Suprapubic skin (tissue), 4 donors: ENCODE data around the gene PXMP2. TPM values are rescaled to one million over a fixed set of nuclear protein-coding genes. Genes with fewer than 3 reads are reported as not detected.

Experiments
- DNase-seq, 2 donors: peaks; one replicate each; pipeline ENCODE4 v3.0.0-alpha.2; 2019; ENCODE audit warnings: low spot score in 2 of 2
- H3K27ac ChIP-seq: fragments of 200-600 bp; sonication (generic); one replicate; pipeline ENCODE4 v1.5.1; 2019
- H3K27me3 ChIP-seq: fragments of 200-600 bp; sonication (generic); one replicate; pipeline ENCODE4 v1.5.1; 2019
- H3K36me3 ChIP-seq: fragments of 200-600 bp; sonication (generic); one replicate; pipeline ENCODE4 v1.5.1; 2019
- H3K4me1 ChIP-seq: fragments of 200-600 bp; sonication (generic); one replicate; pipeline ENCODE4 v1.5.1; 2019
- H3K4me3 ChIP-seq: fragments of 200-600 bp; sonication (generic); one replicate; pipeline ENCODE4 v1.5.1; 2019; ENCODE audit warnings: mild to moderate bottlenecking
- H3K9me3 ChIP-seq: fragments of 200-600 bp; sonication (generic); one replicate; pipeline ENCODE4 v1.5.1; 2019
- CTCF ChIP-seq, 2 donors: fragments of 200-600 bp in 1 of 2; fragments of 450-650 bp in 1 of 2; sonication (generic) in 1 of 2; IDR thresholded peaks; one replicate each; pipeline ENCODE4 v1.5.1; 2016 to 2019; ENCODE audit warnings: antibody characterized with exemption in 2 of 2, mild to moderate bottlenecking in 1 of 2, moderate library complexity in 1 of 2
- EP300 ChIP-seq: sonication (generic); formaldehyde crosslinking; IDR thresholded peaks from one replicate; pipeline ENCODE4 v1.6.1; 2017; ENCODE audit warnings: antibody characterized with exemption
- POLR2A ChIP-seq, 2 donors: fragments of 450-650 bp; IDR thresholded peaks; one replicate each; pipeline ENCODE4 v1.6.1; 2017; ENCODE audit warnings: antibody characterized with exemption in 2 of 2, mild to moderate bottlenecking in 2 of 2, moderate library complexity in 2 of 2
- POLR2AphosphoS5 ChIP-seq, 3 donors: sonication (generic); formaldehyde crosslinking; IDR thresholded peaks; one replicate each; pipeline ENCODE4 v1.6.1; 2017; ENCODE audit warnings: antibody characterized with exemption in 3 of 3
- WGBS: methylation state at CpG from one replicate; pipeline ENCODE4 v1.1.5; 2018; 5-methylcytosine and 5-hydroxymethylcytosine counted together
- total RNA-seq, 4 donors: library from RNA; depleted of rRNA; stranded (reverse); fragments of >200 nt; gene quantifications; one replicate each; pipeline ENCODE4 v1.1.0, GENCODE V29; 2016

Gene PXMP2
- total RNA-seq, 4 donors from 2014 or later: 10.0 to 30.0 (median 22.4) TPM

- Histone ChIP-seq H3K9me3 (no peaks in the 10 kb centered on the region), H3K4me3 (no peak overlapping the region), H3K4me1 (no peaks in the 10 kb centered on the region), H3K27me3 (no peaks in the 10 kb centered on the region), H3K36me3 (peaks cover 93% of the 10 kb centered on the region), H3K27ac (no peak overlapping the region)
- DNase-seq: no peak
- WGBS: 95% methylated on average over 9 of the region's 12 CpGs
- no peak for TF ChIP-seq POLR2A (IDR thresholded peaks at IDR 0.05)
- no peak for TF ChIP-seq EP300
- TF ChIP-seq CTCF (IDR thresholded peaks at IDR 0.05): no peak
- no peak for TF ChIP-seq POLR2AphosphoS5 (IDR thresholded peaks at IDR 0.05)
These were observed 30.2 kb upstream of the PXMP2 start for GRCh38 chr12:132657004-132657727.

- TF ChIP-seq CTCF (IDR thresholded peaks at IDR 0.05) (no peak), POLR2A (IDR thresholded peaks at IDR 0.05) (no peak), EP300 (no peak), POLR2AphosphoS5 (IDR thresholded peaks at IDR 0.05) (no peak)
- H3K9me3 ChIP-seq: no peaks in the 10 kb centered on the region
- no peaks in the 10 kb centered on the region for H3K27me3 ChIP-seq
- no peak for DNase-seq
- WGBS: 89% methylated on average over 32 of the region's 32 CpGs
- H3K4me3 ChIP-seq: no peak overlapping the region
- no peaks in the 10 kb centered on the region for H3K4me1 ChIP-seq
- H3K27ac ChIP-seq: no peak overlapping the region
- H3K36me3 ChIP-seq: peaks cover 98% of the 10 kb centered on the region
These were observed 29.1 kb upstream of the PXMP2 start for GRCh38 chr12:132658149-132658894.

GRCh38 chr12:132659146-132659545 lies 28.2 kb upstream of the PXMP2 start:
- H3K9me3 ChIP-seq: no peaks in the 10 kb centered on the region
- no peak overlapping the region for H3K27ac ChIP-seq
- whole genome bisulfite sequencing: 97% methylated on average over 15 of the region's 16 CpGs
- no peak for DNase-seq
- H3K36me3 ChIP-seq: peaks cover 99% of the 10 kb centered on the region
- TF ChIP-seq EP300 (no peak), POLR2AphosphoS5 (IDR thresholded peaks at IDR 0.05) (no peak), CTCF (IDR thresholded peaks at IDR 0.05) (no peak), POLR2A (IDR thresholded peaks at IDR 0.05) (no peak)
- H3K27me3 ChIP-seq: no peaks in the 10 kb centered on the region
- H3K4me1 ChIP-seq: no peaks in the 10 kb centered on the region
- no peak overlapping the region for H3K4me3 ChIP-seq

GRCh38 chr12:132660052-132660451 lies 27.3 kb upstream of the PXMP2 start:
- no peaks in the 10 kb centered on the region for H3K27me3 ChIP-seq
- H3K4me3 ChIP-seq: no peak overlapping the region
- no peaks in the 10 kb centered on the region for H3K4me1 ChIP-seq
- H3K9me3 ChIP-seq: no peaks in the 10 kb centered on the region
- no peak for DNase-seq
- H3K27ac ChIP-seq: no peak overlapping the region
- no peak for TF ChIP-seq EP300
- TF ChIP-seq POLR2AphosphoS5 (IDR thresholded peaks at IDR 0.05): no peak
- TF ChIP-seq CTCF (IDR thresholded peaks at IDR 0.05): no peak
- TF ChIP-seq POLR2A (IDR thresholded peaks at IDR 0.05): no peak
- H3K36me3 ChIP-seq: peaks cover 99% of the 10 kb centered on the region
- 84% methylated on average over 5 of the region's 5 CpGs for WGBS

GRCh38 chr12:132660996-132661395 lies 26.4 kb upstream of the PXMP2 start:
- Histone ChIP-seq H3K27ac (no peak overlapping the region), H3K4me1 (no peaks in the 10 kb centered on the region), H3K36me3 (peaks cover 99% of the 10 kb centered on the region), H3K4me3 (no peak overlapping the region), H3K9me3 (no peaks in the 10 kb centered on the region), H3K27me3 (no peaks in the 10 kb centered on the region)
- TF ChIP-seq POLR2A (IDR thresholded peaks at IDR 0.05) (no peak), EP300 (no peak), POLR2AphosphoS5 (IDR thresholded peaks at IDR 0.05) (no peak), CTCF (IDR thresholded peaks at IDR 0.05) (no peak)
- no peak for DNase-seq
- WGBS: 87% methylated on average over 9 of the region's 11 CpGs
